GM23248 (cell line): ENCODE results near the gene TMIGD3. TPM values are rescaled to one million over a fixed set of nuclear protein-coding genes. Genes with fewer than 3 reads are reported as not detected.

Source experiments
- DNase-seq: peaks from one replicate; pipeline ENCODE4 v3.0.0-alpha.2; 2015
- H2AFZ ChIP-seq: fragments of 200-600 bp; sonication (generic); 2 replicates; pipeline ENCODE4 v1.6.1; 2016; ENCODE audit warnings: antibody characterized with exemption
- H3F3A ChIP-seq: fragments of 200-600 bp; sonication (generic); 2 replicates; pipeline ENCODE4 v1.6.1; 2016; ENCODE audit warnings: mild to moderate bottlenecking, antibody characterized with exemption, mixed run types; ENCODE audit not compliant: insufficient read depth
- H3K27ac ChIP-seq: fragments of 200-600 bp; sonication (generic); 2 replicates; pipeline ENCODE4 v1.5.1; 2016; ENCODE audit warnings: mild to moderate bottlenecking
- H3K27me3 ChIP-seq: fragments of 200-600 bp; sonication (generic); replicated peaks from 2 replicates; pipeline ENCODE4 v1.6.1; 2016; ENCODE audit warnings: mild to moderate bottlenecking; ENCODE audit not compliant: insufficient read depth
- H3K36me3 ChIP-seq: fragments of 200-600 bp; sonication (generic); 2 replicates; pipeline ENCODE4 v1.6.1; 2016; ENCODE audit warnings: low read depth, mild to moderate bottlenecking
- H3K4me1 ChIP-seq: fragments of 200-600 bp; sonication (generic); 2 replicates; pipeline ENCODE4 v1.6.1; 2016; ENCODE audit warnings: mild to moderate bottlenecking; ENCODE audit not compliant: insufficient read depth
- H3K4me2 ChIP-seq: fragments of 200-600 bp; sonication (generic); one replicate; pipeline ENCODE4 v1.6.1; 2016; ENCODE audit warnings: mild to moderate bottlenecking; ENCODE audit not compliant: unreplicated experiment
- H3K4me3 ChIP-seq: fragments of 200-600 bp; sonication (generic); 2 replicates; pipeline ENCODE4 v1.5.1; 2016; ENCODE audit warnings: mild to moderate bottlenecking
- H3K79me2 ChIP-seq: fragments of 200-600 bp; sonication (generic); 2 replicates; pipeline ENCODE4 v1.6.1; 2016; ENCODE audit warnings: mild to moderate bottlenecking; ENCODE audit not compliant: insufficient read depth
- H3K9ac ChIP-seq: fragments of 200-600 bp; sonication (generic); 2 replicates; pipeline ENCODE4 v1.6.1; 2016; ENCODE audit warnings: mild to moderate bottlenecking
- H3K9me2 ChIP-seq: fragments of 200-600 bp; sonication (generic); 2 replicates; pipeline ENCODE4 v1.6.1; 2016; ENCODE audit warnings: mixed run types, mild to moderate bottlenecking, moderate library complexity; ENCODE audit not compliant: insufficient read depth
- H3K9me3 ChIP-seq: fragments of 200-600 bp; sonication (generic); one replicate; pipeline ENCODE4 v1.6.1; 2017; ENCODE audit warnings: low read depth
- H4K20me1 ChIP-seq: fragments of 200-600 bp; sonication (generic); 2 replicates; pipeline ENCODE4 v1.6.0; 2016; ENCODE audit not compliant: insufficient read depth
- EZH2 ChIP-seq: fragments of 200-600 bp; sonication (generic); IDR thresholded peaks from 2 replicates; pipeline ENCODE4 v1.6.1; 2018; ENCODE audit warnings: antibody characterized with exemption, mild to moderate bottlenecking; ENCODE audit not compliant: insufficient read depth, poor library complexity, severe bottlenecking
- EZH2phosphoT487 ChIP-seq: fragments of 200-600 bp; sonication (generic); IDR thresholded peaks from 2 replicates; pipeline ENCODE4 v1.6.1; 2018; ENCODE audit warnings: antibody characterized with exemption, moderate library complexity, mild to moderate bottlenecking, low read depth; ENCODE audit not compliant: insufficient read depth
- WGBS, 2 experiments: methylation state at CpG; one replicate each; pipeline ENCODE4 v1.1.6; 2015 to 2017; ENCODE audit warnings: low lambda C conversion rate in 2 of 2, low coverage in 1 of 2; ENCODE audit errors: missing lambda C conversion rate in 2 of 2; 5-methylcytosine and 5-hydroxymethylcytosine counted together
- in situ Hi-C: fragments of 300-500 bp; cut with MboI; formaldehyde crosslinking; loops from 2 replicates; pipeline ENCODE4 v1.15.0; 2020
- polyA plus RNA-seq: library from polyadenylated mRNA; unstranded; fragments of >200 nt; fragmentation: Nextera tagmentation; extraction: Ambion mirVana; gene quantifications from 2 replicates; pipeline ENCODE4 v1.2.1, GENCODE V29; 2016
- total RNA-seq: library from RNA; depleted of rRNA; stranded (reverse); fragments of >200 nt; shearing (Covaris generic); gene quantifications from 2 replicates; pipeline ENCODE4 v1.2.3, GENCODE V29; 2014

TMIGD3 gene
- total and polyA plus RNA-seq, 2 experiments from 2014 or later, result not detected

DNA sequence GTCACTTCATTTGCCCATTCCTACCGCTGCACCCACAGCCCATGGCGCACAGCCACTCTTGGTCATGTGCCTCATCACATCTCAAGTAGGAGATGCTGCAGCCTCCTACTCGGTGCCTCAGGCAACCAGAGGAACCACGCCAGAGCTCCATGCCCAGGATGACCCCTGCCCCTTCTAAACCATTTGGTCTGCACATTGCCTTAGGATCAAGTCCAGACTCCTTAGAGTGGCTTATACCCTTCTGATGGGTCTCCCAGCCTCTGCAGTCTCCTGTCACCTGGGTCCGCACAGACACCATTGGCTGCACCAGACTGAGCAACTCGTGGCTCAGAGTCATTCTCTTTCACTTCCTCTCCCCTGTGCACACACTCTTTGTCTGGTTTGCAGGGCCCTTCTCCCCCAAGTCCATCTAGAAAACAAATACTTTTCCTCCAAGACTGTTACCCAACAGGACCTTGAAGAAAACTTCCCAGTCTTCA lies 2.2 kb upstream of the TMIGD3 start:
- in situ Hi-C loops, result no loop called here
- H3K36me3 ChIP-seq, result no peaks in the 10 kb centered on the region
- no peak for DNase-seq
- no peak overlapping the region for H3K4me2 ChIP-seq
- H3K27ac ChIP-seq, result no peak overlapping the region
- TF ChIP-seq EZH2, result no peak
- no peak for TF ChIP-seq EZH2phosphoT487
- H3K79me2 ChIP-seq, result no peaks in the 10 kb centered on the region
- 0 out of 2 replicates have a peak, but pooled peaks cover 6% of the 10 kb centered on the region for H3K27me3 ChIP-seq
- H3K9ac ChIP-seq, result no peak overlapping the region
- WGBS, 2 experiments, result 81 to 82% methylated on average over 6 of the region's 6 CpGs
- no peaks in the 10 kb centered on the region for H4K20me1 ChIP-seq
- no peaks in the 10 kb centered on the region for H3K9me3 ChIP-seq
- H3F3A ChIP-seq, result peaks cover 5% of the 10 kb centered on the region; the same call in 1 of the 2 replicates
- no peak overlapping the region; the same call in 1 of the 2 replicates for H2AFZ ChIP-seq
- H3K4me1 ChIP-seq, result peaks cover 10% of the 10 kb centered on the region
- H3K9me2 ChIP-seq, result no peaks in the 10 kb centered on the region
- no peak overlapping the region for H3K4me3 ChIP-seq

DNA sequence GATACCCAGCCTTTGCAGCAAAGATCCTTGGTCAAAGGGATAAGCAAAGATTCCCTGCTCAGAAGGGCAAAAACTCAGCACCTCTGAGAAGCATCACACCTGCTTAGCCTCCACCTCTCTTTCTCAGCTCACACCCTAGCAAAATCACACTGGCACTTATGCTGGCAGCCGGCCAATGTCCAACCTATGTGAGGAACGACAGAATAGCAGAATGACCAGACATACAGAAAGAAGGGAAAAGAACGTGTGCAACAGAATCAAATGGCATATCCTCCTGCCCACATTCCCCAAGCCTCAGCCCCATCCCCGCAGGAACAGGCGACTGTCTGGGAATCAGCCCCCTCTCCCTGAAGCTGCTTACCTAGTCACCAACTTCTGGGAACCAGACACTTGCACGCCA lies 664 bp upstream of the TMIGD3 start:
- no peaks in the 10 kb centered on the region for H3K36me3 ChIP-seq
- no peak overlapping the region for H3K4me2 ChIP-seq
- no peaks in the 10 kb centered on the region for H4K20me1 ChIP-seq
- H3F3A ChIP-seq, result peaks cover 5% of the 10 kb centered on the region; the same call in 1 of the 2 replicates
- H3K27me3 ChIP-seq, result peaks cover 6% of the 10 kb centered on the region; the same call in 1 of the 2 replicates
- TF ChIP-seq EZH2 (no peak), EZH2phosphoT487 (no peak)
- no peaks in the 10 kb centered on the region for H3K79me2 ChIP-seq
- no peak overlapping the region for H3K27ac ChIP-seq
- no peaks in the 10 kb centered on the region for H3K9me2 ChIP-seq
- H3K9ac ChIP-seq, result no peak overlapping the region
- no peak for DNase-seq
- 48 to 54% methylated on average over 6 of the region's 6 CpGs for WGBS, 2 experiments
- H2AFZ ChIP-seq, result no peak overlapping the region
- no peaks in the 10 kb centered on the region for H3K9me3 ChIP-seq
- in situ Hi-C loops, result no loop called here
- no peak overlapping the region for H3K4me3 ChIP-seq
- H3K4me1 ChIP-seq, result peaks cover 10% of the 10 kb centered on the region

DNA sequence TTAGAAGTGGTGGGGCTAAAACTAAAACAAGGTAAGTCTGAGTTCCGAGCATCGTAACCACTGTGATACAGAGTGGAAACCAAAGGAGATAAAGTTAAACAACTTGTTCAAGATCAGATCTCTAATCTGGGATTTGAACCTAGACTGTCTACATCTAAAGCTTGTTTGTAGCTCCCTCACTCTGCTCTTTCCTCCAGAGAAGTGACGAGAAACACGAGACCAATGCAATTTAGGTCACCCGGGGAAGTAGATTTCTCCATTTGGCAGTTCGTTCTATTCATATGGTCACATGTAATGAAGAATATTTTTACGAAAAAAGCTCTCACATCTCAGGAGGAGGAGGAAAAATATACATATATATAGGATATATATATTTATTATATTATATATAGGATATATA lies 1.8 kb downstream of the TMIGD3 start:
- Histone ChIP-seq H3K9me2 (no peaks in the 10 kb centered on the region), H2AFZ (no peak overlapping the region), H3K9me3 (no peaks in the 10 kb centered on the region), H3K4me1 (no peaks in the 10 kb centered on the region), H3K27ac (no peak overlapping the region), H3K79me2 (no peaks in the 10 kb centered on the region), H4K20me1 (no peaks in the 10 kb centered on the region), H3F3A (no peaks in the 10 kb centered on the region), H3K9ac (no peak overlapping the region), H3K4me3 (no peak overlapping the region), H3K4me2 (no peak overlapping the region), H3K27me3 (peaks cover 6% of the 10 kb centered on the region; the same call in 1 of the 2 replicates), H3K36me3 (no peaks in the 10 kb centered on the region)
- in situ Hi-C loops, result no loop called here
- WGBS, 2 experiments, result 43 to 49% methylated on average over 7 of the region's 7 CpGs
- no peak for TF ChIP-seq EZH2phosphoT487
- no peak for DNase-seq

DNA sequence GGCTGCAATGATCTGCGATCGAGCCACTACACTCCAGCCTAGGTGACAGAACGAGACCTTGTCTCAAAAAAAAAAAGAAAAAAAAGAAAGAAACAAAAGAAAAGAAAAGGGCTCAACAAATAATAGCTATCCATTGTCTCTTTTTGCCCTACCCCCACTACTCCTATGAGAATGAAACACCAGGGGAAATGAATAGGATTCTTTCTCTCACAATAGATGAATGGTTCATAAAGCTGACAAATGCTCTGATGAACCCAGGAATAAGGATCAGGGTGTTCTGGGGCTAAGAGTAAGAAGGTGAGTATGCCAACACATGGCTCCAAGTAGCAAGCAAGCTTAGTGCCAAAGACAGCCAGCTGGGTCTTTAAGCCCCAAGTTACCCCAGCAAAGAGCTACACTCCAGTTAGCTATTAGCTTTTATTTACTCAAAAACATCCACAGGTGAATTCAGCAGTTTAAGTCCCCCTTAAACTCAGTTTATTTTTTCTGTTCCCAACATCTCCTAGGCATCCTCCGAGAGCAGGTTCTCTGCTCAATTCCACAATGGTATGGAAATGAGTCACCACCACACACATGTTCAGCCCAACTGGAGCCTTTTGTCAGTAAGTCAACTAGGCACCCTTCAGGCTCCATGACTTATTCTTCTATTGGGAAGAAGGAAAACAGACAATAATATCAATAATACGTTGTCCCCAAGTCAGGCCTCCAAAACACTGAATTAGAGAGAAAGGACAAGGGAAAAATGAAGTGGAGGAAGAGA lies 4.2 kb downstream of the TMIGD3 start:
- Histone ChIP-seq H4K20me1 (no peaks in the 10 kb centered on the region), H3K27ac (no peak overlapping the region), H3F3A (no peaks in the 10 kb centered on the region), H3K4me3 (no peak overlapping the region), H3K27me3 (peaks cover 10% of the 10 kb centered on the region; the same call in 1 of the 2 replicates), H3K4me2 (no peak overlapping the region), H3K9ac (no peak overlapping the region), H2AFZ (no peak overlapping the region), H3K9me2 (no peaks in the 10 kb centered on the region), H3K79me2 (no peaks in the 10 kb centered on the region), H3K4me1 (no peaks in the 10 kb centered on the region), H3K9me3 (no peaks in the 10 kb centered on the region), H3K36me3 (no peaks in the 10 kb centered on the region)
- no peak for DNase-seq
- in situ Hi-C loops, result loop anchor here (10.0 to 25.0 kb wide), 2 partner anchors 166 to 863 kb away; no protein-coding TSS in a partner anchor
- WGBS, 2 experiments, result 66 to 67% methylated on average over 4 to 5 of the region's 5 CpGs
- TF ChIP-seq EZH2 (no peak), EZH2phosphoT487 (no peak)
